Purkinje cell (primary cell): Measurements from ENCODE around the gene RAB30. TPM values are rescaled to one million over a fixed set of nuclear protein-coding genes. Genes with fewer than 3 reads are reported as not detected.

ENCODE experiments used
- polyA plus RNA-seq: library from polyadenylated mRNA; unstranded; fragments of >200 nt; fragmentation: Nextera tagmentation; gene quantifications from 2 replicates; pipeline ENCODE4 v1.2.1, GENCODE V29; 2014

The RAB30 gene, protein sequence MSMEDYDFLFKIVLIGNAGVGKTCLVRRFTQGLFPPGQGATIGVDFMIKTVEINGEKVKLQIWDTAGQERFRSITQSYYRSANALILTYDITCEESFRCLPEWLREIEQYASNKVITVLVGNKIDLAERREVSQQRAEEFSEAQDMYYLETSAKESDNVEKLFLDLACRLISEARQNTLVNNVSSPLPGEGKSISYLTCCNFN
- 10.0 and 12.8 TPM in 2 replicates for polyA plus RNA-seq

DNA sequence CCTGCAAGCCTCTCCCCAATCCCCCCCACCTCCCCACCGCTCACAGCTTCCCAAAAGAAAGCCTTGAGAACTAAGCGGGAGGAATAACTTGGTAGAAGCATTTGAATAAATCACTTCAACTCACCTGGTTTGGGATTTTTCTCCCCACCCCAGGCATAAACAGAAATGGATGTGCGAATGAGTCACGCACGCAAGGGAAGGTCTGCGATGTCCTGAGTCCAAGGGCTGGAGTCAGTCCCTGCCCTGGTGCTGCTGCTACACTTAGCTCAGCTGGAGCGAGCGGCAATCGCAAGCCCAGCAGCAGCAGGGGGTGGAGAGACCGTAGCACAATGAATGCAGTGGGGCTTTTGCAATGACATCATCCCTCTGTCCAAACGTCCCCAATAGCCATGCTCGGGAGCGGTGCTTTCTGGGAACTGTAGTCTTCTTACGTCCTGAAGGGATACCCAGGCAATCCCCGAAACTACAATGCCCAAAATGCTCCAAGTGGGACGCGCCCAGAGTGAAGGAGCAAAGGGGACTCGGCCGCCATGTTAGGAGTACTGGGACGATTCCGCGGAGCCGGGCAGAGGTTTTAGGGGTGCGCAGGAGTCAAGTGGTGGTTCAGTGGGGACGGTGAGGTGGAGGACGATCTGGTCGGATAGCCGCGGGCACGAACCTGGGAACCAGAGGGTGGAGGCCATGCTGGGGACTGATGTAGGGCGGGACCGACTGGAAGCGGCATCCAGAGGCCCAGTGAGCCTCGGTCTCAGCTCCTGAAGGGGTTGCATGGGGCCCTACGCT, at the start of gene RAB30:
Gene RAB30 (minus strand): TSS at position 331 of the 783 bp plus-strand sequence. CDS start 74,581 bp downstream, outside the sequence.

Other genes with a start within 250 kb of the RAB30 start
- 224 and 246 TPM in 2 replicates for gene PRCP, start 171.5 kb downstream of the RAB30 start, polyA plus RNA-seq
- 2.5 TPM in 1 of 2 replicates, not detected in the other for gene DDIAS, start 170.2 kb downstream of the RAB30 start, polyA plus RNA-seq
- gene PCF11, start 85.2 kb upstream of the RAB30 start, polyA plus RNA-seq, result 10.3 and 14.4 TPM in 2 replicates
- gene ANKRD42, start 121.8 kb upstream of the RAB30 start, polyA plus RNA-seq, result 26.9 and 27.7 TPM in 2 replicates
- 112 and 145 TPM in 2 replicates for gene CCDC90B, start 214.5 kb upstream of the RAB30 start, polyA plus RNA-seq